GM23248 (cell line): ENCODE measurements around the gene TRIB2. TPM values are rescaled to one million over a fixed set of nuclear protein-coding genes. Genes with fewer than 3 reads are reported as not detected.

Experiments
- DNase-seq: peaks from one replicate; pipeline ENCODE4 v3.0.0-alpha.2; 2015
- H2AFZ ChIP-seq: fragments of 200-600 bp; sonication (generic); 2 replicates; pipeline ENCODE4 v1.6.1; 2016; ENCODE audit warnings: antibody characterized with exemption
- H3F3A ChIP-seq: fragments of 200-600 bp; sonication (generic); 2 replicates; pipeline ENCODE4 v1.6.1; 2016; ENCODE audit warnings: mild to moderate bottlenecking, antibody characterized with exemption, mixed run types; ENCODE audit not compliant: insufficient read depth
- H3K27ac ChIP-seq: fragments of 200-600 bp; sonication (generic); 2 replicates; pipeline ENCODE4 v1.5.1; 2016; ENCODE audit warnings: mild to moderate bottlenecking
- H3K27me3 ChIP-seq: fragments of 200-600 bp; sonication (generic); replicated peaks from 2 replicates; pipeline ENCODE4 v1.6.1; 2016; ENCODE audit warnings: mild to moderate bottlenecking; ENCODE audit not compliant: insufficient read depth
- H3K36me3 ChIP-seq: fragments of 200-600 bp; sonication (generic); 2 replicates; pipeline ENCODE4 v1.6.1; 2016; ENCODE audit warnings: low read depth, mild to moderate bottlenecking
- H3K4me1 ChIP-seq: fragments of 200-600 bp; sonication (generic); 2 replicates; pipeline ENCODE4 v1.6.1; 2016; ENCODE audit warnings: mild to moderate bottlenecking; ENCODE audit not compliant: insufficient read depth
- H3K4me2 ChIP-seq: fragments of 200-600 bp; sonication (generic); one replicate; pipeline ENCODE4 v1.6.1; 2016; ENCODE audit warnings: mild to moderate bottlenecking; ENCODE audit not compliant: unreplicated experiment
- H3K4me3 ChIP-seq: fragments of 200-600 bp; sonication (generic); 2 replicates; pipeline ENCODE4 v1.5.1; 2016; ENCODE audit warnings: mild to moderate bottlenecking
- H3K79me2 ChIP-seq: fragments of 200-600 bp; sonication (generic); 2 replicates; pipeline ENCODE4 v1.6.1; 2016; ENCODE audit warnings: mild to moderate bottlenecking; ENCODE audit not compliant: insufficient read depth
- H3K9ac ChIP-seq: fragments of 200-600 bp; sonication (generic); 2 replicates; pipeline ENCODE4 v1.6.1; 2016; ENCODE audit warnings: mild to moderate bottlenecking
- H3K9me2 ChIP-seq: fragments of 200-600 bp; sonication (generic); 2 replicates; pipeline ENCODE4 v1.6.1; 2016; ENCODE audit warnings: mixed run types, mild to moderate bottlenecking, moderate library complexity; ENCODE audit not compliant: insufficient read depth
- H3K9me3 ChIP-seq: fragments of 200-600 bp; sonication (generic); one replicate; pipeline ENCODE4 v1.6.1; 2017; ENCODE audit warnings: low read depth
- H4K20me1 ChIP-seq: fragments of 200-600 bp; sonication (generic); 2 replicates; pipeline ENCODE4 v1.6.0; 2016; ENCODE audit not compliant: insufficient read depth
- EZH2 ChIP-seq: fragments of 200-600 bp; sonication (generic); IDR thresholded peaks from 2 replicates; pipeline ENCODE4 v1.6.1; 2018; ENCODE audit warnings: antibody characterized with exemption, mild to moderate bottlenecking; ENCODE audit not compliant: insufficient read depth, poor library complexity, severe bottlenecking
- EZH2phosphoT487 ChIP-seq: fragments of 200-600 bp; sonication (generic); IDR thresholded peaks from 2 replicates; pipeline ENCODE4 v1.6.1; 2018; ENCODE audit warnings: antibody characterized with exemption, moderate library complexity, mild to moderate bottlenecking, low read depth; ENCODE audit not compliant: insufficient read depth
- WGBS, 2 experiments: methylation state at CpG; one replicate each; pipeline ENCODE4 v1.1.6; 2015 to 2017; ENCODE audit warnings: low lambda C conversion rate in 2 of 2, low coverage in 1 of 2; ENCODE audit errors: missing lambda C conversion rate in 2 of 2; 5-methylcytosine and 5-hydroxymethylcytosine counted together
- in situ Hi-C: fragments of 300-500 bp; cut with MboI; formaldehyde crosslinking; loops from 2 replicates; pipeline ENCODE4 v1.15.0; 2020
- microRNA-seq: library from miRNA; unstranded; fragments of <30 nt; microRNA quantifications from one replicate; pipeline ENCODE4, GENCODE V29; 2016; ENCODE audit warnings: borderline number of aligned reads
- polyA plus RNA-seq: library from polyadenylated mRNA; unstranded; fragments of >200 nt; fragmentation: Nextera tagmentation; extraction: Ambion mirVana; gene quantifications from 2 replicates; pipeline ENCODE4 v1.2.1, GENCODE V29; 2016
- small RNA-seq: library from RNA; depleted of rRNA; stranded (forward); fragments of <200 nt; gene quantifications from one replicate; pipeline ENCODE3, GENCODE V24; 2014; ENCODE audit warnings: low read depth, low replicate concordance
- total RNA-seq: library from RNA; depleted of rRNA; stranded (reverse); fragments of >200 nt; shearing (Covaris generic); gene quantifications from 2 replicates; pipeline ENCODE4 v1.2.3, GENCODE V29; 2014

TRIB2 gene
- total and polyA plus RNA-seq, 2 experiments from 2014 or later, result 31.5 to 46.9 TPM

DNA sequence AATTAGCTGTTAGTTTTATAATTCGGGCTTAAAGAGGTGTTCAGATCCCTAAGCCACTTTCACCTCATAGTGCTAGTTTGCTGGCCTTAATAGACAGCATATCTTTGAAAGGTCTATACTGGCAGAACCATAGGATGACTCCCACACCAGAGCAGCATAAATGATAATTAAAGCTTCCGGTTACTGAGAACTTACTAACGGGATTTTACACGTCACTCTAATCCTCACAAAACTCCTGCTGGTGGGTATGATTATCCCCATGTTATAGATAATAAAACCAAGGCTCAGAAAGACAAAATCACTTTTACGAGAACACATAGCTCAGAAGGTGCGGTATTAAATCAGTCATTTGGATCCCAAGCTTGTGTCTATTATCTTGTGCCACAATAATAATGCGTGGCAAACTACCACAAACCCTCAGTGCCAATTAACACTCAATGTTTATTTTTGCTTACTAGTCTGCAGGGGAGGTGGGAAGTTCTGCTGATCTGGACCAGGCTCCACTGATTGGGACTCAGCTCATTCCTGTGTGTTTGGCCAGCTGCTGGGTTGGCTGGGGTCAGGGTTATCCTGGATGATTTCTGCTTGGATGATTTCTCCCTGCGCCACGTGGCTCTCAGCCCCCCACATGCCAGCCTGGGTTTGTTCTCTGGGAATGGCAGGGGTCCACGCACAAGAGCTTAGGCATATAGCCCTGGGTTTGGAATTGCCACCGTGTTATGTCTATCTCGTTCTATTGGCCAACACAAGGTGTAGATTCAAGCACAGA lies 62.3 kb downstream of the TRIB2 start:
- H3K9ac ChIP-seq, result no peak overlapping the region
- no peak overlapping the region for H2AFZ ChIP-seq
- H3K36me3 ChIP-seq, result no peaks in the 10 kb centered on the region
- no peaks in the 10 kb centered on the region for H3K9me2 ChIP-seq
- no peak for DNase-seq
- H3K79me2 ChIP-seq, result no peaks in the 10 kb centered on the region
- no peaks in the 10 kb centered on the region for H3F3A ChIP-seq
- no peak overlapping the region for H3K4me2 ChIP-seq
- H3K4me1 ChIP-seq, result no peaks in the 10 kb centered on the region
- no peaks in the 10 kb centered on the region for H3K9me3 ChIP-seq
- H3K27ac ChIP-seq, result no peak overlapping the region
- H4K20me1 ChIP-seq, result no peaks in the 10 kb centered on the region
- in situ Hi-C loops, result no loop called here
- H3K27me3 ChIP-seq, result no peaks in the 10 kb centered on the region
- WGBS, 2 experiments, result 79 to 81% methylated on average over 12 of the region's 12 CpGs
- no peak overlapping the region for H3K4me3 ChIP-seq
- TF ChIP-seq EZH2phosphoT487 (no peak), EZH2 (no peak)

DNA sequence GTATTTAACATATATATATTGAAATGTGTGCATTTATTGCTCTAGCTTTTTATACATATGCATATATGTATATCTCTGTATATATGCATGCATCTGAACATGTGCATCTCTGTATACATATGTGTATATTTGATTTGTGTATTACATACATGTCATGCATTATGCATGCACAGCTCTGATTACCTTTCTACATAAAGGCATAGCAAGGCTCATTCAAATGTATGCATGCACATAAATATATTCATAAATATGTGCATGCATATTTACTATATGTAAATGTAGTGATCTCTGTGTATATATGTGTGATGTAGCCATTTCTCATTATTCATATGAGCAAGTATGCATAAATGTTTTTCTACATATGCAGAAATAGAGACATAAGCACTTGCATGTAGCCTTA lies 64.6 kb downstream of the TRIB2 start:
- Histone ChIP-seq H3K9me3 (no peaks in the 10 kb centered on the region), H2AFZ (no peak overlapping the region), H3K9ac (no peak overlapping the region), H3K4me2 (no peak overlapping the region), H3K9me2 (no peaks in the 10 kb centered on the region), H4K20me1 (no peaks in the 10 kb centered on the region), H3K4me3 (no peak overlapping the region), H3K27me3 (no peaks in the 10 kb centered on the region), H3K79me2 (no peaks in the 10 kb centered on the region), H3K4me1 (no peaks in the 10 kb centered on the region), H3K36me3 (no peaks in the 10 kb centered on the region), H3K27ac (no peak overlapping the region), H3F3A (no peaks in the 10 kb centered on the region)
- DNase-seq, result no peak
- no peak for TF ChIP-seq EZH2
- TF ChIP-seq EZH2phosphoT487, result no peak
- in situ Hi-C loops, result no loop called here

DNA sequence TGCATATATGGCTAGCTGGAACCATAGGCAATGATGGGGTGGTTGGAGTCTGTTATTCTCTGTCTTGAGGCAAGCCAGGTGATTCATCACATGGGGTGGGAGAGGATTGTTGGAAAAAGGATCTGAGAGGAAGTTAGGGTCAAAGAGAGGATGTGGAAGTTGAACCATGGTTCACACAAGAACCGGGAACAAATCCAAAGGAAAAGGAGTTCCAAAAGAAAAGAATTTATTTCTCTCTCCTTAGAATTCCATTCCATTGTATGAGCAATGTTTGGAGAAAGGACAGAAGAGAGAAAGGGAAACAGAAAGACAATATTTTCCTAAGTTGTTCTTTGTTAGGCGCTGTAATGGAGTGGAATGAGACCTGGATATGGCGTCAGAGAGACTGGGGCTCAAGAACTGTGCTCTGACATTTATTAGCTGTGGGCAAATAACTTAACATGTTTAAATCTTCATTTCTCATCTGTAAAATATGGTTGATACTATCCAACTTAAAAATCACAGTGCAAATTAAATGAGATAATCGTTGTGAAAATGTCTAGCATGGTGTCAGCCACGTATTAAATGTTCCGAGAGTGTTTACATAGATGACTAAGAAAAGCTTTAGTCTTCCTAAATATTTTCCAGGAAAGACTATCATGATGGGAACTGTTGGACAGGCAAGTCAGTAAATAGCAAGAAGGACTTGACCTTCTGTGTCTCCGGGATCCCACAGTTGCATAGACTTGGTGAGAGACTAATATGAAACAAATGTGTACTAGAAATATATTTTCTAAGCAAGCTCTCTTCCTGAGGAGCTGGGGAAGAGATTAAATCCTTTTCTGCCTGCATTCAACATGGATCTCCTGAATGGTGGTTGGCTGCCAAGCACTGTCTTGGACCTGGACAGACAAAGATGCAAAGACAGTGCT lies 71.4 kb downstream of the TRIB2 start:
- peak; percentile 63 for DNase-seq
- WGBS, 2 experiments, result 75 to 78% methylated on average over 7 of the region's 7 CpGs
- in situ Hi-C loops, result no loop called here
- Histone ChIP-seq H4K20me1 (no peaks in the 10 kb centered on the region), H3K27me3 (no peaks in the 10 kb centered on the region), H3K9me3 (no peaks in the 10 kb centered on the region), H3K9me2 (no peaks in the 10 kb centered on the region), H3K4me2 (peak overlapping the region; percentile 15), H3F3A (peaks cover 20% of the 10 kb centered on the region), H3K4me3 (no peak overlapping the region), H3K4me1 (peaks cover 22% of the 10 kb centered on the region), H3K79me2 (no peaks in the 10 kb centered on the region), H3K9ac (no peak overlapping the region), H2AFZ (no peak overlapping the region; the same call in 1 of the 2 replicates), H3K27ac (peak overlapping the region; percentile 31), H3K36me3 (no peaks in the 10 kb centered on the region)
- no peak for TF ChIP-seq EZH2phosphoT487
- no peak for TF ChIP-seq EZH2

DNA sequence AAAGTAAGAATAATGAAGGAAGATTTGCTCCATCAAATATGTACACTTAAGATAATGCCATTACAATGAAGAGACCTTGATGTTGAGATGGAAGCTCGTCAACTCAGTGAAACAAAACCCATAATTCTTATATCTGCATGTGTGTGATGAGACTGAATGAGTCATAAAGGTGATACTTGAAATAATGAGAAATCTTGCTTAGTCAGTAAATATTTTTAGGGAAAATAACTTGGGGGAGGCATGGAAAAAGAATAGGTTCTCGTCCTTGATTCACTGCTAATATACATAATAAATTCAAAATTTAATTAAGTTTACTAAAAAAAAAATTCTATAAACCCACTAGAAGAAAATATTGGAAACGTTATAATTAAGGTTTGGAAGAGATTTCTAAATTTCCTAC lies 75.2 kb downstream of the TRIB2 start:
- Histone ChIP-seq H2AFZ (no peak overlapping the region), H4K20me1 (no peaks in the 10 kb centered on the region), H3K27ac (no peak overlapping the region), H3K79me2 (no peaks in the 10 kb centered on the region), H3K9me2 (no peaks in the 10 kb centered on the region), H3K4me3 (no peak overlapping the region), H3K27me3 (no peaks in the 10 kb centered on the region), H3K9me3 (no peaks in the 10 kb centered on the region), H3F3A (peaks cover 20% of the 10 kb centered on the region), H3K4me1 (peaks cover 22% of the 10 kb centered on the region), H3K9ac (no peak overlapping the region), H3K36me3 (no peaks in the 10 kb centered on the region), H3K4me2 (no peak overlapping the region)
- no peak for DNase-seq
- in situ Hi-C loops, result no loop called here
- 74 to 77% methylated on average over 3 of the region's 3 CpGs for WGBS, 2 experiments
- TF ChIP-seq EZH2phosphoT487 (no peak), EZH2 (no peak)

Small RNAs within 50 kb of the gene (microRNA-seq; reads per million reads assigned to microRNA genes)
- 2.0 reads per million for gene MIR3125

Small RNAs within 50 kb of the gene (small RNA-seq; reads per million reads assigned to genes)
- not detected for gene MIR3125
